Heart left ventricle (tissue), 16 donors: ENCODE results near the gene RNF2. TPM values are rescaled to one million over a fixed set of nuclear protein-coding genes. Genes with fewer than 3 reads are reported as not detected.
"Not testable (repeated sequence)": the region's sequence is repeated elsewhere in the genome, so short reads cannot be mapped to it uniquely, and the experiment has no call there.

Experiments used
- ATAC-seq, 4 donors: fragments of 200-7000 bp; cut with Tn5 transposase; one replicate each; pipeline ENCODE4 v1.9.1; 2020 to 2022; ENCODE audit warnings: moderate library complexity in 4 of 4, mild to moderate bottlenecking in 3 of 4, moderate number of reproducible peaks in 1 of 4
- DNase-seq, 5 donors: peaks; one replicate each; pipeline ENCODE4 v3.0.0-alpha.2; 2020
- H3K27ac ChIP-seq, 12 donors: fragments of 200-600 bp; sonication (generic) in 4 of 12; one replicate each; pipeline versions ENCODE4 v1.5.0 to v1.8.0; 2016 to 2022; ENCODE audit warnings: mild to moderate bottlenecking in 2 of 12
- H3K27me3 ChIP-seq, 9 donors: fragments of 200-600 bp; sonication (generic) in 2 of 9; one replicate each; pipeline versions ENCODE4 v1.5.1 to v1.8.0; 2016 to 2022; ENCODE audit warnings: mild to moderate bottlenecking in 3 of 9
- H3K36me3 ChIP-seq, 9 donors: fragments of 200-600 bp; sonication (generic) in 2 of 9; one replicate each; pipeline versions ENCODE4 v1.5.0 to v1.8.0; 2018 to 2022; ENCODE audit warnings: mild to moderate bottlenecking in 2 of 9
- H3K4me1 ChIP-seq, 12 donors: fragments of 200-600 bp; sonication (generic) in 4 of 12; one replicate each; pipeline versions ENCODE4 v1.5.0 to v1.8.0; 2016 to 2022; ENCODE audit warnings: mild to moderate bottlenecking in 3 of 12
- H3K4me3 ChIP-seq, 12 donors: fragments of 200-600 bp; sonication (generic) in 4 of 12; one replicate each; pipeline versions ENCODE4 v1.5.0 to v1.8.0; 2017 to 2022; ENCODE audit warnings: mild to moderate bottlenecking in 9 of 12, moderate library complexity in 4 of 12
- H3K9me3 ChIP-seq, 12 donors: fragments of 200-600 bp; sonication (generic) in 4 of 12; one replicate each; pipeline versions ENCODE4 v1.5.0 to v1.8.0; 2016 to 2022; ENCODE audit warnings: mild to moderate bottlenecking in 1 of 12
- CTCF ChIP-seq, 12 donors: fragments of 200-600 bp; sonication (generic) in 4 of 12; IDR thresholded peaks; one replicate each; pipeline versions ENCODE4 v1.5.0 to v1.8.0; 2018 to 2022; ENCODE audit warnings: antibody characterized with exemption in 12 of 12, mild to moderate bottlenecking in 5 of 12
- POLR2A ChIP-seq, 2 donors: fragments of 450-650 bp; IDR thresholded peaks; one replicate each; pipeline ENCODE4 v1.6.1; 2017; ENCODE audit warnings: antibody characterized with exemption in 2 of 2, mild to moderate bottlenecking in 2 of 2, moderate library complexity in 2 of 2
- WGBS, 4 donors: extraction: QIAGEN DNeasy Blood & Tissue Kit in 2 of 4; methylation state at CpG; one replicate each; pipeline versions ENCODE4 v1.1.5 to v1.1.7; 2013 to 2018; 5-methylcytosine and 5-hydroxymethylcytosine counted together
- intact Hi-C, 10 donors: fragments of 100-400 bp; cut with DNase I; formaldehyde crosslinking; loops; one replicate each; pipeline versions ENCODE4 v1.11.1 to v1.14.2; 2022
- long read RNA-seq, 3 donors: library from polyadenylated mRNA; unstranded; transcript quantifications; one replicate each; pipeline ENCODE4 v2.0.0, GENCODE V29; 2020 to 2021
- polyA plus RNA-seq, 2 donors: library from polyadenylated mRNA; stranded (reverse); fragments of 200-250 nt; gene quantifications; one replicate each; pipeline ENCODE4 v1.2.3, GENCODE V29; 2013
- total RNA-seq, 9 donors: library from RNA; depleted of rRNA in 2 of 9; stranded (reverse); fragments of >200 nt in 2 of 9; fragmentation: NEBNext Ultra II Directional in 3 of 9; extraction: Animal tissue kit (Norgen Biotek cat#: 25700) in 3 of 9; gene quantifications; one replicate each; pipeline versions ENCODE4 v1.1.0 to v1.2.4, GENCODE V29; 2016 to 2023
- donor health status: ischemic (EF 13 %, LVEDD 7.1; RV severe dilation, severe dysfunction).
- donor health status: healthy with polysubstance abuse.
- donor health status: DM: no; HTN: yes; CAD: no.
- donor health status: DM: no; HTN: no; CAD: no.
- donor health status: ischemic (EF 25% LVEDD 6.9; RV normal size, moderate dysfunction).
- donor health status: ischemic (EF 25% LVEDD 5.7; RV mildly dilated, moderate dysfunction).
- donor health status: healthy.
- donor health status: DM: yes; HTN: yes; CAD: no.
- donor health status: ischemic (EF 35%, LVEDD 5.7; RV mildly dilated, moderate dysfunction).
- donor health status: nonischemic (EF 11% LVEDD 7.7; RV severe dilation, severe dysfunction).
- donor health status: DM: yes; HTN: yes; CAD: no.
- donor health status: PGD.
- donor health status: ischemic (EF 29% LVEDD 5.4; RV normal size, mild dysfunction).
- donor health status: nonischemic (EF 23%, LVEDD 6.1; RV moderate dilation, normal function).

Gene RNF2
- total RNA-seq: 10 to 100 TPM; 10.6 to 18.6 (median 14.3) TPM
- 1 to 10 TPM; 2.7 to 7.2 TPM for polyA plus RNA-seq
- long read RNA-seq, donor 1, partial matches to known transcripts: 0 of 5 reads
- long read RNA-seq, donor 1, other reads (novel, unspliced or antisense): 1 of 5 reads
- long read RNA-seq, donor 2, transcript RNF2-202 (7 exons, 3,606 nt): major isoform, 21 of 24 reads
- long read RNA-seq, donor 2, partial matches to known transcripts: 0 of 24 reads
- long read RNA-seq, donor 2, other reads (novel, unspliced or antisense): 3 of 24 reads
- long read RNA-seq, donor 3, transcript RNF2-202 (7 exons, 3,606 nt): major isoform, 6 of 6 reads
- long read RNA-seq, donor 3, partial matches to known transcripts: 0 of 6 reads
- long read RNA-seq, donor 3, other reads (novel, unspliced or antisense): 0 of 6 reads

DNA sequence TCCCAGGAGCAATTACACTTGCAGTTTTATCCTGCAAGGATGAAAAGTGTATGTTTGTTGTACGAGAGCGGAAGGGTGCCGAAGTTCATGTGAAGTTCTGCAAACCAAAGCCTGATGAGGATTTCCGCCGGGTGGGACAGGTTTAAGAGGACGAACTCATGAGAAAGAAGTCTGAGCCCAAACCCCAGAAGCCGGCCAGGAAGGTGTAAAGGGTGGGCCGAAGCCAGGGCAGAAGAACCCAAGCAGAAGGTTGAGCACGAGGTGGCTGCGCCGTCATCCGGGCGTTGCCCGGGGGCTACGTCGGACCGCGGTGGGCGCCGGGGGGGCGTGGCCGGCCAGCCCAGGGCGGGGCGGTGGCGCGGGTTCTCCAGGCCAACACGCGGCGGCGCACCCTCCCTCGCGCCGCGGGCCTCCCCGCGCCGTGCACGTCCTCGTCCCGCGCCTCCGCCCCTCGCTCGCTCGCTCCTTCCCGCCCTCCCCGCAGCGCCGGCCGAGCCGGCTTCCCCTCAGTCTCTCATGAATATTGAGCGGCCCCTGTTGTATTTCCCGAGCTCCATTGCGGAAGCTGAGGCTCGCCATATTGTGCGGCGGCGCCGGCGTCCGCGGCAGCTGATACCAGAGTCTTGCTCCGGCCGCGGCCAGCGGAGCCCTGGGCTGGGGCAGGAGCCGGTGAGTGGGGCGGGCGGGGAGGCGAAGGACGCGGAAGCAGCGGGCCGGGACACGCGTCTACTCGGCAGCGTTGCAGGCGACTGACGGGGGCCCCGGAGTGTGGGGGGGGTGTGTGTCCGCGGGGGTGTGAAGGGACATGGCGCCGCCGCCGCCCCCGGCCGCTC is at the start of gene RNF2:
Gene RNF2, plus strand, starts transcription at position 578 of the 833 bp plus-strand sequence. CDS start 41,996 bp downstream, outside the sequence.
- H3K36me3 ChIP-seq: no peaks in the 10 kb centered on the region
- intact Hi-C loops: loop anchor here in 4 of 10 donors (2.0 to 5.0 kb wide), 2 partner anchors 112 kb away; partner anchors contain the start of genes SWT1 (in 4 of the 4) and TRMT1L (in 4 of the 4)

DNA sequence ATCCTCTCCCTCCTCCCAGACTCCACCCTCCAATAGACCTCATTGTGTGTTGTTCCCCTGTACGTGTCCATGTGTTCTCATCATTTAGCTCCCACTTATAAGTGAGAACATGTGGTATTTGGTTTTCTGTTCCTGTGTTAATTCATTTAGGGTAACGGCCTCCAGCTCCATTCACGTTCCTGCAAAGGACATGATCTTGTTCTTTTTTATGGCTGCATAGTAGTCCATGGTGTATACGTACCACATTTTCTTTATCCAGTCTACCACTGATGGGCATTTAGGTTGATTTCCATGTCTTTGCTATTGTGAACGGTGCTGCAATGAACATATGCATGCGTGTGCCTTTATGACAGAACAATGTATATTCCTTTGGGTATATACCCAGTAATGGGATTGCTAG is 45.4 kb upstream of the RNF2 start:
- ATAC-seq, intact Hi-C loops, DNase-seq, H3K27me3 ChIP-seq, H3K27ac ChIP-seq, H3K4me1 ChIP-seq, H3K9me3 ChIP-seq, H3K4me3 ChIP-seq, H3K36me3 ChIP-seq: not testable (repeated sequence)
- 85 to 95% (median 90%) methylated on average over 6 of the region's 6 CpGs for WGBS, 4 donors

More for the DNA sequence above, at the start of gene RNF2:
- no peaks in the 10 kb centered on the region for H3K9me3 ChIP-seq
- DNase-seq: peak; percentile 86 to 92 (median 87)
- ATAC-seq: peak; percentile 86 to 96 (median 94)
- H3K27me3 ChIP-seq: no peaks in the 10 kb centered on the region
- H3K4me3 ChIP-seq: peak within 1 kb of the TSS; percentile 62 to 95 (median 84)
- 2 to 5% (median 4%) methylated on average over 19 to 89 of the region's 89 CpGs for WGBS, 4 donors
- H3K27ac ChIP-seq: peak within 1 kb of the TSS; percentile 72 to 92 (median 88)
- H3K4me1 ChIP-seq: peaks cover 0 to 33% (median 21%) of the 10 kb centered on the region in 12 donors
- TF ChIP-seq CTCF (IDR thresholded peaks at IDR 0.05) (peak in 4 of 12 donors; percentile 17 to 29 (median 22)), POLR2A (IDR thresholded peaks at IDR 0.05) (peak in 1 of 2 donors; percentile 36)

DNA sequence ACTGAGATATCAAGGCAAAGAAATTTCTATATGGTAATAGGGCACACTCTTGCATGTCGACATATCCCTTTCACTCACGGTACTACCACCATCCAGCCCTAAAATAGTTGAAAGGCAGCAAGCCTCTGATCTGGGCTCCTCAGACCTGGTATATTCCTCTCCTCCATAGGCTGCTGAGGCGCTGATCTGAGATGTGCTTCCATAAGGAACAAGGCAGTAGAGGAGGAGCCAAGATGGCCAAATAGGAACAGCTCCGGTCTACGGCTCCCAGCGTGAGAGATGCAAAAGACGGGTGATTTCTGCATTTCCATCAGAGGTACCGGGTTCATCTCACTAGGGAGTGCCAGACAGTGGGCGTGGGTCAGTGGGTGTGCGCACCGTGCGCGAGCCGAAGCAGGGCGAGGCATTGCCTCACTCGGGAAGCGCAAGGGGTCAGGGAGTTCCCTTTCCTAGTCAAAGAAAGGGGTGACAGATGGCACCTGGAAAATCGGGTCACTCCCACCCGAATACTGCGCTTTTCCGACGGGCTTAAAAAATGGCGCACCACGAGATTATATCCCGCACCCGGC is 44.0 kb upstream of the RNF2 start:
- H3K27ac ChIP-seq, intact Hi-C loops, DNase-seq, H3K9me3 ChIP-seq, H3K4me3 ChIP-seq, H3K36me3 ChIP-seq, H3K4me1 ChIP-seq, ATAC-seq, H3K27me3 ChIP-seq: not testable (repeated sequence)
- WGBS, 4 donors: 93 to 94% (median 94%) methylated on average over 24 to 26 of the region's 26 CpGs

- Histone ChIP-seq H3K36me3 (no peaks in the 10 kb centered on the region), H3K4me3 (no peak overlapping the region), H3K27ac (no peak overlapping the region), H3K4me1 (no peaks in the 10 kb centered on the region), H3K27me3 (no peaks in the 10 kb centered on the region), H3K9me3 (no peaks in the 10 kb centered on the region)
- TF ChIP-seq POLR2A (IDR thresholded peaks at IDR 0.05): no peak
- DNase-seq (no peak), ATAC-seq (no peak)
- intact Hi-C loops: no loop called here
These were observed 36.5 kb upstream of the RNF2 start for GRCh38 chr1:185008838-185009237.

DNA sequence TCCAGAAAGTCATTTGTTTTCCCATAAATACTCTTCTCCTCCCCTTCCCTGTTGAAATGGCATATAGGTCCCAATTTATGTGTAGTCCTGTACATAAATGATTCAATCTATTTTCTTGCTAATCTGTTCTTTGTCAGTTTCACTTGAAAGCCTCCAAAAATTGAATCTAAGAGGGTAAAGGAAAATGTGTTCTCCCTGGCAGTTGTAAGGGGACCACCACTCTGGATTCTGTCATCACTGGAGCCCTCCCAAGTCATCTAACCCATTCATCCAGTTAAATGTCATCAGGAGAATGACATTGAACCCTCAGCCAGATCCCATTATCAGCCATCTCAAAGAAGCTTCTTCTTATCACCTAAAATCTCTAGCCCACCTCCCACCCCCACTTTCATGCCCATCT is 35.0 kb upstream of the RNF2 start:
- no peak overlapping the region for H3K4me3 ChIP-seq
- H3K27ac ChIP-seq: no peak overlapping the region
- no peak for DNase-seq
- intact Hi-C loops: no loop called here
- H3K27me3 ChIP-seq: no peaks in the 10 kb centered on the region
- no peaks in the 10 kb centered on the region for H3K36me3 ChIP-seq
- no peaks in the 10 kb centered on the region for H3K4me1 ChIP-seq
- ATAC-seq: no peak
- no peaks in the 10 kb centered on the region for H3K9me3 ChIP-seq
- TF ChIP-seq CTCF (IDR thresholded peaks at IDR 0.05) (no peak), POLR2A (IDR thresholded peaks at IDR 0.05) (no peak)
